GM19455 (cell line): ENCODE data around the gene SLC22A8.
"Not testable (repeated sequence)": the region's sequence is repeated elsewhere in the genome, so short reads cannot be mapped to it uniquely, and the experiment has no call there.

Experiments used
- ATAC-seq: cut with Tn5 transposase; IDR thresholded peaks from one replicate; pipeline ENCODE4 v1.9.1; 2021; ENCODE audit not compliant: unreplicated experiment

SLC22A8 gene

GRCh38 chr11:62988276-62988675 is 27.4 kb downstream of the SLC22A8 start:
- no peak for ATAC-seq

- ATAC-seq: no peak
Measured at GRCh38 chr11:62985041-62985750, 30.4 kb downstream of the SLC22A8 start.

GRCh38 chr11:62984451-62984991 is 31.1 kb downstream of the SLC22A8 start, which contains the start of gene SLC22A6:
TSS of gene SLC22A6 (minus strand) at chr11:62984967. CDS start at chr11:62984690, 277 bp downstream.
- no peak for ATAC-seq

GRCh38 chr11:62983536-62984199 is 32.0 kb downstream of the SLC22A8 start:
- no peak for ATAC-seq

GRCh38 chr11:62981743-62982142 is 33.9 kb downstream of the SLC22A8 start:
- ATAC-seq: no peak

GRCh38 chr11:62980133-62980760 is 35.4 kb downstream of the SLC22A8 start:
- ATAC-seq: no peak

- no peak for ATAC-seq
Measured at GRCh38 chr11:62976109-62976508, 39.5 kb downstream of the SLC22A8 start.

GRCh38 chr11:62974848-62975522 is 40.7 kb downstream of the SLC22A8 start:
- no peak for ATAC-seq

GRCh38 chr11:62965574-62965973 is 50.1 kb downstream of the SLC22A8 start:
- no peak for ATAC-seq

GRCh38 chr11:62962391-62962790 is 53.2 kb downstream of the SLC22A8 start:
- ATAC-seq: no peak

GRCh38 chr11:62961017-62961570 is 54.5 kb downstream of the SLC22A8 start:
- ATAC-seq: no peak

- ATAC-seq: no peak
Measured at GRCh38 chr11:62959422-62959980, 56.1 kb downstream of the SLC22A8 start.

GRCh38 chr11:62958547-62959421 is 56.9 kb downstream of the SLC22A8 start:
- ATAC-seq: no peak

GRCh38 chr11:62957147-62957546 is 58.5 kb downstream of the SLC22A8 start:
- no peak for ATAC-seq

- no peak for ATAC-seq
Measured at GRCh38 chr11:62954478-62954877, 61.2 kb downstream of the SLC22A8 start.

GRCh38 chr11:62953811-62954210 is 61.8 kb downstream of the SLC22A8 start:
- ATAC-seq: no peak

GRCh38 chr11:62948765-62949320 is 66.8 kb downstream of the SLC22A8 start:
- no peak for ATAC-seq

- ATAC-seq: not testable (repeated sequence)
Measured at GRCh38 chr11:62945538-62945937, 70.1 kb downstream of the SLC22A8 start.
